ENCODE results near the gene GABRB3. TPM values are rescaled to one million over a fixed set of nuclear protein-coding genes. Genes with fewer than 3 reads are reported as not detected.

The GABRB3 gene
- total RNA-seq, 2 donors from 2014 or later, result 3.6 to 7.3 TPM

- no peak overlapping the region for H3K27ac ChIP-seq
- no peak for DNase-seq
- H3K9me3 ChIP-seq, result no peaks in the 10 kb centered on the region
- ATAC-seq, result no peak
- TF ChIP-seq POLR2A (IDR thresholded peaks at IDR 0.05) (no peak), CTCF (IDR thresholded peaks at IDR 0.05) (no peak)
- intact Hi-C loops (cut with DNase I), result no loop called here
- H3K27me3 ChIP-seq, result no peaks in the 10 kb centered on the region
- H3K36me3 ChIP-seq (replicated peaks in 1 of 2; ENCODE audit: insufficient read depth in 1 of 2, low read depth in 2 of 2), result no peaks in the 10 kb centered on the region
- 24% methylated on average over 2 of the region's 2 CpGs for WGBS, 2 donors
- no peak overlapping the region for H3K4me3 ChIP-seq
- H3K4me1 ChIP-seq, result no peaks in the 10 kb centered on the region
Measured at GRCh38 chr15:26537663-26538062, 235.2 kb downstream of the GABRB3 start.

- H3K4me3 ChIP-seq, result no peak overlapping the region
- no peaks in the 10 kb centered on the region for H3K4me1 ChIP-seq
- peaks cover 0 to 7% (median 0%) of the 10 kb centered on the region in 3 donors for H3K9me3 ChIP-seq
- no peaks in the 10 kb centered on the region for H3K36me3 ChIP-seq (replicated peaks in 1 of 2; ENCODE audit: insufficient read depth in 1 of 2, low read depth in 2 of 2)
- H3K27ac ChIP-seq, result no peak overlapping the region
- DNase-seq (no peak), ATAC-seq (no peak)
- WGBS, 2 donors, result 53 to 63% methylated on average over 4 of the region's 4 CpGs
- H3K27me3 ChIP-seq, result no peaks in the 10 kb centered on the region
- intact Hi-C loops (cut with DNase I), result no loop called here
- no peak for TF ChIP-seq POLR2A (IDR thresholded peaks at IDR 0.05)
- TF ChIP-seq CTCF (IDR thresholded peaks at IDR 0.05), result no peak
Measured at GRCh38 chr15:26531489-26531888, 241.4 kb downstream of the GABRB3 start.

GRCh38 chr15:26525096-26525495 is 247.8 kb downstream of the GABRB3 start:
- 64% methylated on average over 2 of the region's 2 CpGs for WGBS, 2 donors
- ATAC-seq (no peak), DNase-seq (no peak)
- Histone ChIP-seq H3K36me3 (replicated peaks in 1 of 2; ENCODE audit: insufficient read depth in 1 of 2, low read depth in 2 of 2) (no peaks in the 10 kb centered on the region), H3K4me3 (no peak overlapping the region), H3K4me1 (no peaks in the 10 kb centered on the region), H3K9me3 (no peaks in the 10 kb centered on the region), H3K27me3 (no peaks in the 10 kb centered on the region), H3K27ac (no peak overlapping the region)
- TF ChIP-seq CTCF (IDR thresholded peaks at IDR 0.05) (no peak), POLR2A (IDR thresholded peaks at IDR 0.05) (no peak)
- intact Hi-C loops (cut with DNase I), result no loop called here

- TF ChIP-seq CTCF (IDR thresholded peaks at IDR 0.05) (no peak), POLR2A (IDR thresholded peaks at IDR 0.05) (no peak)
- Histone ChIP-seq H3K4me3 (no peak overlapping the region), H3K27me3 (no peaks in the 10 kb centered on the region), H3K4me1 (no peaks in the 10 kb centered on the region), H3K27ac (no peak overlapping the region), H3K36me3 (replicated peaks in 1 of 2; ENCODE audit: insufficient read depth in 1 of 2, low read depth in 2 of 2) (no peaks in the 10 kb centered on the region), H3K9me3 (no peaks in the 10 kb centered on the region)
- intact Hi-C loops (cut with DNase I), result no loop called here
- no peak for DNase-seq
- WGBS, 2 donors, result 61 to 68% methylated on average over 9 of the region's 9 CpGs
- no peak for ATAC-seq
Measured at GRCh38 chr15:26521691-26522198, 251.1 kb downstream of the GABRB3 start.

GRCh38 chr15:26521130-26521529 is 251.7 kb downstream of the GABRB3 start:
- ATAC-seq, result no peak
- no peaks in the 10 kb centered on the region for H3K4me1 ChIP-seq
- no peaks in the 10 kb centered on the region for H3K27me3 ChIP-seq
- TF ChIP-seq CTCF (IDR thresholded peaks at IDR 0.05), result no peak
- TF ChIP-seq POLR2A (IDR thresholded peaks at IDR 0.05), result no peak
- H3K9me3 ChIP-seq, result no peaks in the 10 kb centered on the region
- no peaks in the 10 kb centered on the region for H3K36me3 ChIP-seq (replicated peaks in 1 of 2; ENCODE audit: insufficient read depth in 1 of 2, low read depth in 2 of 2)
- DNase-seq, result no peak
- H3K4me3 ChIP-seq, result no peak overlapping the region
- WGBS, 2 donors, result 28 to 42% methylated on average over 8 of the region's 8 CpGs
- no peak overlapping the region for H3K27ac ChIP-seq
- intact Hi-C loops (cut with DNase I), result no loop called here
